Hematopoietic multipotent progenitor cell treated with erythropoietin and hydrocortisone succinate and interleukin-3 and kit ligand, for 15 days (in vitro differentiated cells): ENCODE data around the gene TNS3.
A peak's percentile ranks its signal among the peaks of the same experiment; 100 is the strongest.
"Not testable (repeated sequence)": the region's sequence is repeated elsewhere in the genome, so short reads cannot be mapped to it uniquely, and the experiment has no call there.

Experiments
- DNase-seq: peaks from one replicate; pipeline ENCODE4 v3.0.0-alpha.2; 2015; ENCODE audit warnings: low spot score

TNS3 gene

GRCh38 chr7:47581804-47582763 lies at the start of gene TNS3:
TSS of gene TNS3 (minus strand) at chr7:47582111. CDS start at chr7:47439636, 142,475 bp downstream.
- peak; percentile 42 for DNase-seq

- DNase-seq = no peak
Measured at GRCh38 chr7:47631711-47632110, 49.8 kb upstream of the TNS3 start.

DNA sequence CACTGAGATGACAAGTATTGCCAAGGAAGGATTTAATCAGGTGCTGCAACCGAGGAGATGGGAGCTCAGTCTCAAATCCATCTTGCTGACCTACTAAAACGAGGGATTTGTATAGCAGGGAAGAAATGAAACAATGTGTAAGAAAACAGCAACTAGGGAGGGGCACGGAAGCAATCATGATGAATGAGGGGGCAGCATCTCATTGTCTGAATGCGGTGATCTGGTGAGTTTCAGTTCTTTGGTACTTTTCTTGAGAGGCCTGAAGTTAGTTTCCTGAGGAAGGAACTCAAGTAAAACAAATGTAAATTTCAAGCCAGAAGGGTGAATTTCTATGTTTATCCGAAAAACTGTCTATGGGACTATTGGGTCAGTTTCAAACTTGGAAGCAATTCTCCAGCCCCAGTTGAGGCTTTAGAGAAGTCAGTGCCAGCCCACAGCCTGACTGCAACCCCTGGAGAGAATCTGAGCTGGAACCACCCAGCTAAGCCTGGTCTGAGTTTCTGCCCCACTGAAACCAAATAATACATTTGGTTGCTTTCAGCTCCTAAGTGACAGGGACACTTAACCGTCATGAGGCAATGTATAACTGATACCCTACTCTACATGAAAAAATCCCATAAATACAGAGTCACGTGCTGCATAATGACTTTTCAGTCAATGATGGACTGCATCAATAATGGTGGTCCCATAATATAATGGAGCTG lies 45.8 kb upstream of the TNS3 start:
- no peak for DNase-seq

DNA sequence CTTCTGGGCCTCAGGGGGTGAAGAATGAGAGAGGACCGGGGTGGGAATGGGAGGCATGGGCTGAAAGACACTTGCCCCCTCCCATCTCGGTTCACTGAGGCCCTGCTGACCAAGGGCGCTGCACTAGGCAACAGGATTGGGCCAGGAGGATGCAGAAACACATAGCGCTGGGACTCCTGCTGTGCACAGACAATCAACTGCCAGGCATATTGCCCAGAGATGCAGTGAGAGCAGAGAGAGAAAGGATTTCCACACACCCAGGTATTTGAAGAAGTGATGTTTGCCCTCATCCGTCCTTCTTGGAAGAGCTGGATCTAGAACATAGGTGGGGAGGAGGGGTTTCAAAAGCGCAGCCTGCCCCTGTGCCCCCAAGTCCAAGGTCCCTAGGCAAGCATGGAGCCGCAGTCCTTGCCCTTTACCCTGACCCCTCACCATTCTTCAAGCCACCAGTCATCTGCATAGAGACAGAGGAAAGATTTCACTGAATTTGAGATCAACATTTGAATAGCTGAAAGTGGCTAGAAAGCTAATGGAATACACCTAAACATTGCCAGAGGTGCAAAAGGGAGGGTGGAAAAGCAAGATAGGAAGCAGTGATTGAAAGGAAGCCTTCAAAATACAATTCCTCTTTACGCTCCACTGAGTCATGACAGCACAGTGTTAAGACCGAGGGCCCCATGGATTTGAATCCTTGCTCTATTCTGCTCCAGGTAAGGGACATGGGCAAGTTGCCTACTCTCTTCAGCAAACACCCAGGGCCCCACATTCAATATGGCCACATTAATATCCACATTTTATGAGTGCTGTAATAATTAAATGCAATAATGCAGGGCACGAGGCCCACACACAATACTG lies 44.2 kb upstream of the TNS3 start:
- no peak for DNase-seq

GRCh38 chr7:47624689-47625088 lies 42.8 kb upstream of the TNS3 start:
- DNase-seq = no peak

GRCh38 chr7:47622946-47623640 lies 41.2 kb upstream of the TNS3 start:
- no peak for DNase-seq

DNA sequence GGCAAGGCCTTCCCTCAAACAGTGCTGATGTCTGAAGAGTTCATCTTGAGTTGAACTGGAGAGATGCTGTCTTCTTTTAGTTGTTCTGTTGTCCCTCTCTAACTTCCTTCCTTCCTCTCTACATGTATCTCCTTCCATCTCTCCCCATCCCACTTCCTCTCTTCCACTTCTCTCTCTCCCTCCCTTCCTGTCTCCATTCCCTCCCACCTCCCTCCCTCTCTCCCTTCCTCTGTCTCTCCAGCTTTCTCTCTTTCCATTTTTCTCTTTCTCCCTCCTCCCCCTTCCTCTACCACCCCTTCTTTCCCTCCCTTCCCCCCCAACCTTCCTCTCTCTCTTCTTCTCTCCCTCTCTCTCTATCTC lies 40.7 kb upstream of the TNS3 start:
- DNase-seq = no peak

DNA sequence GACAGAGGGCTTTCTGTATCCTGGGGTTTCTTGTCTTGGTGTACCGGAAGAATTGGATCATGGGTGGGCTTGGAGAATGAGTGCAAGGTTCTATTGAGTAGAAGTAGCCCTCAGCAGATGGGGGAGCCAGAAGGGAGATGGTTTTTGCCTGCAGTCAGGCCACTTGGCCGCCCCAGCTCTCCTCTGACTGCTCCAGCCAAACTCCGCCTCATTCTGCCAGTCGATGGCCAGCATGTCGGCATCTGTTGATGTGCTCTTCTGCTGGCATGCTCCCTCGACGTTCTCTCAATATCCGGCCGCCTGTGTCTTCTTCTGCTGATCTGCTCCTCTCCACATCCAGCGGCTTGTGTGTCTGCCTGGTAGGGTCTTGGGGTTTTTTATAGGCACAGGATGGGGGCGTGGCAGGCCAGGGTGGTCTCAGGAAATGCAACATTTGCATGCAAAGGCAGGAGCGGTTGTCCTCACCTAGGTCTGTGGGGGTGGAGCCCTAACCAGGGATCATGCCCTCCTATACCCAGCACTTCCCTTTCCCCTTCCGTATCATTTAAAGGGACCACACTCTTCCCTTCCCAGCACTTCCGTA lies 40.2 kb upstream of the TNS3 start:
- DNase-seq = no peak

DNA sequence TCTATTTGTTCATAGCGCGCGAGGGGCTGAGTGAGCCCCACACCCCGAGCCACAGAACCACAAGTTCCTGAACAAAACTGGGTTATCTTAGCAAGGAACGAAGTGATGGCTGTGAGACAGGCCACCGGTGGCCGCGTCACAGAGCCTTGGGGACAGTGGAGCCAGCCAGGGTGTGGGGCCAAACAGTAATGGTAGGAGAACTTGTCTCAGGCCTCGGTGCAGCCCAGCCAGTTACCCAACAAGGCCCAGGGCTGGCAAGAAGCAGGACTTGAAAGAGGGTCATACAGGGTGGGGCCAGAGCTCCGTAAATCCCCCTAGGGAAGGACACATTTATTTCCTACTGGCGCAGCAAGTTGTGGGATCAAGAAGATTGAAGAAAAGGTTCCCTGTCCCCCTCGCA lies 39.4 kb upstream of the TNS3 start:
- DNase-seq = no peak

DNA sequence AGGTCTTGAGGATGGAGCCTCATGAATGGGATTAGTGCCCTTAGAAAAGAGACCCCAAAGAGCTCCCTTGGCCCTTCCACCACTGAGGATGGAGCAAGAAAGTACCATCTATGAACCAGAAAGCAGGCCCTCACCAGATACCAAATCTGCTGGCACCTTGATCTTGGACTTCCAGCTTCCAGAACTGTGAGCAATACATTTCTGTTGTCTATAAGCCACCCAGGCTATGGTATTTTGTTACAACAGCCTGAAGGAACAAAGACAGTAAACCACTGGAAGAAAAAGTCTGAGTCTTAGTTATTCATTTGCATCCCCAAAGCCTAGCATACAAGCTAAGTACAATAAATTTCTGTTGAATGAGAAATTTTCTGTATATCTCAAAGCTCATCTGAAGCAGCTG lies 37.9 kb upstream of the TNS3 start:
- no peak for DNase-seq

DNA sequence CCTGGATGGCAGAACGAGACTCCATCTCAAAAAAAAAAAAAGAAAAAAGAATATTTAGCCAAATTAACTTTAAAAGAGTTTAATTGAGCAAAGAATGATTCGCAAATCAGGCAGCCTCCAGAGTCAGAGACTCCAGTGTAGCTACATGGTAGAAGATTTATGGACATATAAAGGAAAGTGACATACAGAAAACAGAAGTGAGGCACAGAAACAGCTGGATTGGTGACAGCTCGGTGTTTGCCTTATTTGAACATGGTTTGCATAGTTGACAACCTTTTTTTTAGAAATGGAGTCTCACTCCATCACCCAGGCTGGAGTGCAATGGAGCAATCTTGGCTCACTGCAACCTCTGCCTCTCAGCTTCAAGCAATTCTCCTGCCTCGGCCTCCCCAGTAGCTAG lies 35.2 kb upstream of the TNS3 start:
- no peak for DNase-seq

DNA sequence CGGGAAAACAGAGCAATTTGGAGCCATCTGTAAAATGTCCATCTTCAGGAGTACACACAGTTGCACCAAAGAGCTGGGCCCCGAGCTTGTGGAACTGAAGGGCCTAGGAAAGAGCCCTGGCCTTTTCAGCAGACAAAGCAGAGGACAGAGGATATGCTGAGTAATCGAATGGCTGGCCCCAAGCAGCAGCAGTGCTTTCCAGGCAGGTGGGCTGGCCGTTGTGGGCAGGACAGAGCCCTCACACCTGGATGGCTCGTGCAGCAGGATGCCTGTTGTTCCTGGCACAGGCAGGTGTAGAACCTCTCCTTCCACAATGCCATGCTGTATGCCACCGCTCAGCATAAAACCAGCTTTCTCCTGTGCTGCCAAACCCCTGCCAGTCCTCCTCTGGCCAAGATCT lies 32.5 kb upstream of the TNS3 start:
- no peak for DNase-seq

GRCh38 chr7:47611045-47611511 lies 29.2 kb upstream of the TNS3 start:
- DNase-seq = no peak

GRCh38 chr7:47610506-47611044 lies 28.7 kb upstream of the TNS3 start:
- no peak for DNase-seq

- DNase-seq = no peak
Measured at GRCh38 chr7:47609803-47610452, 28.0 kb upstream of the TNS3 start.

- DNase-seq = not testable (repeated sequence)
Measured at GRCh38 chr7:47606593-47607046, 24.7 kb upstream of the TNS3 start.

DNA sequence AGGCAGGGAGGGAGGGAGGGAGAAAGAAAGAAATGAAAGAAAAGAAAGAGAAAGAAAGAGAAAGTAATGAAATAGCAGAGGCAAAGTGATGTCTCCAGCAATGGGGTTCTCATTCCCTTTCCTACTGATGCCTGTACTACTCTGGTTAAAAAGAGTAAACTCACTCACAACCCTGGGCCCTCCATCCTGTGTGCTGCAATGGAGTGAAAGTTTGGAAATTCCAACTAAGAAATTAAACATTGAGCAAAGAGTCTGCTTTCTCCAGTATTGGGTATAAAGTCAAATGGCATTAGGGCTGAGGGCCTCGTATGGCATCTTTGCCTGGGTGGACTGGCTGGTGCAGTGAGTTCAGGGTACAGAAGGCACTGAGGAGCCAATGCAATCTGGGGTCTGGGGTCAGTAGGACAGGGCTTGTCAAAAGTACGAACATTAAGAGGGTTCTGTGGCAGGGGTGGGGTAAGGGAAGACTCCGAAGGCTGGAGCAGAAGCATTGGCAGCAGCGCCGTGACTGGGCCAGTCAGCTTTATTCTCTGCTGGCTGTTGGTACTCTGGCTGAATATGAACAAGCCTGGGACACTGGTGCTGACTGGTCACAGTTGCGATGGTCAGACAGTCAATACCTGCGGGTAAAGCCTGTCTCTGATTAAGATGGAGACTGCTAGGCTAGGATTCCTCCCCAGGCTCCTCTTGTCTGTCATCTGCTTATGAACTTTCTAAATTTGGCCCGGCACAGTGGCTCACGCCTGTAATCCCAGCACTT lies 24.1 kb upstream of the TNS3 start:
- DNase-seq = no peak

- no peak for DNase-seq
Measured at GRCh38 chr7:47604496-47604890, 22.6 kb upstream of the TNS3 start.

- DNase-seq = not testable (repeated sequence)
Measured at GRCh38 chr7:47603514-47604255, 21.8 kb upstream of the TNS3 start.
